Esophagus muscularis mucosa (tissue), 4 donors: ENCODE data around the gene PI4K2A. TPM values are rescaled to one million over a fixed set of nuclear protein-coding genes. Genes with fewer than 3 reads are reported as not detected.

ENCODE experiments used
- DNase-seq: peaks from one replicate; pipeline ENCODE4 v3.0.0-alpha.2; 2017; ENCODE audit errors: extremely low spot score
- H3K27ac ChIP-seq, 4 donors: fragments of 200-600 bp; sonication (generic); replicated peaks in 1 of 4; 1 replicate in 3 of 4; 2 replicates in 1 of 4; pipeline ENCODE4 v1.5.1; 2016 to 2019; ENCODE audit warnings: mild to moderate bottlenecking in 1 of 4
- H3K27me3 ChIP-seq, 4 donors: fragments of 200-600 bp; sonication (generic); one replicate each; pipeline versions ENCODE4 v1.5.1 to v1.6.0; 2016 to 2019
- H3K36me3 ChIP-seq, 4 donors: fragments of 200-600 bp; sonication (generic); one replicate each; pipeline ENCODE4 v1.5.1; 2016 to 2019
- H3K4me1 ChIP-seq, 4 donors: fragments of 200-600 bp; sonication (generic); one replicate each; pipeline ENCODE4 v1.5.1; 2016 to 2019
- H3K4me3 ChIP-seq, 4 donors: fragments of 200-600 bp; sonication (generic); 1 replicate in 2 of 4; 2 replicates in 2 of 4; pipeline ENCODE4 v1.5.1; 2016 to 2019; ENCODE audit warnings: mild to moderate bottlenecking in 4 of 4, moderate library complexity in 1 of 4
- H3K9me3 ChIP-seq, 4 donors: fragments of 200-600 bp; sonication (generic); 1 replicate in 3 of 4; 2 replicates in 1 of 4; pipeline ENCODE4 v1.5.1; 2016 to 2019
- EP300 ChIP-seq: sonication (generic); formaldehyde crosslinking; IDR thresholded peaks from one replicate; pipeline ENCODE4 v1.6.1; 2017; ENCODE audit warnings: antibody characterized with exemption
- POLR2A ChIP-seq: fragments of 450-650 bp; IDR thresholded peaks from one replicate; pipeline ENCODE4 v1.6.1; 2017; ENCODE audit warnings: antibody characterized with exemption, moderate library complexity, mild to moderate bottlenecking, low read depth
- POLR2AphosphoS5 ChIP-seq, 2 donors: sonication (generic); formaldehyde crosslinking; IDR thresholded peaks; one replicate each; pipeline ENCODE4 v1.6.1; 2017; ENCODE audit warnings: antibody characterized with exemption in 2 of 2
- WGBS: methylation state at CpG from one replicate; pipeline ENCODE4 v1.1.5; 2018; 5-methylcytosine and 5-hydroxymethylcytosine counted together
- intact Hi-C: fragments of 100-400 bp; cut with DNase I; formaldehyde crosslinking; loops from one replicate; pipeline ENCODE4 v1.15.1; 2023
- total RNA-seq, 4 donors: library from RNA; depleted of rRNA; stranded (reverse); fragments of >200 nt; gene quantifications; one replicate each; pipeline versions ENCODE4 v1.1.0 to v1.2.1, GENCODE V29; 2016
- TF ChIP-seq, protein P1 (sequence below), 3 experiments: fragments of 200-600 bp in 2 of 3; fragments of 450-650 bp in 1 of 3; sonication (generic) in 2 of 3; IDR thresholded peaks; one replicate each; pipeline ENCODE4 v1.5.1; 2017 to 2019; ENCODE audit warnings: antibody characterized with exemption in 3 of 3, mild to moderate bottlenecking in 2 of 3, moderate library complexity in 1 of 3

The PI4K2A gene
- total RNA-seq, 4 donors from 2014 or later, result 17.0 to 27.3 (median 24.1) TPM

DNA sequence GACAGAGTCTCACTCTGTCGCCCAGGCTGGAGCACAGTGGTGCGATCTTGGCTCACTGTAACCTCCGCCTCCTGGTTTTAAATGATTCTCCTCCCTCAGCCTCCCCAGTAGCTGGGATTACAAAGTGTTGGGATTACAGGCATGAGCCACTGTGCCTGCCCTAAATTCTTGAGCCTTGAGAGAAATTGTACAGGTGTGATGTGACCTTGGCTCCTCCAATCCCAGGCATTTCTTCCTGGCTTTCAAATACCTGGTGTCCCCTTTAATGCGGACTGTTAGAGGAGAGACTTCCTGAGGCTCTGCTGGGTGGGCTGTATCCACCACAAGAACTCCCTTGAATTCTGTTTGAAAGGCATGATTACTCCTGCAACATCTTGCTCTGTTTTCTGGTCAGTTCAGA is 22.2 kb upstream of the PI4K2A start:
- no peaks in the 10 kb centered on the region for H3K27me3 ChIP-seq
- DNase-seq, result no peak
- no peak overlapping the region for H3K27ac ChIP-seq
- peaks cover 0 to 18% (median 3%) of the 10 kb centered on the region in 4 donors for H3K36me3 ChIP-seq
- 95% methylated on average over 4 of the region's 4 CpGs for WGBS
- H3K9me3 ChIP-seq, result no peaks in the 10 kb centered on the region
- TF ChIP-seq POLR2A (no peak), EP300 (no peak)
- TF ChIP-seq, protein P1, sequence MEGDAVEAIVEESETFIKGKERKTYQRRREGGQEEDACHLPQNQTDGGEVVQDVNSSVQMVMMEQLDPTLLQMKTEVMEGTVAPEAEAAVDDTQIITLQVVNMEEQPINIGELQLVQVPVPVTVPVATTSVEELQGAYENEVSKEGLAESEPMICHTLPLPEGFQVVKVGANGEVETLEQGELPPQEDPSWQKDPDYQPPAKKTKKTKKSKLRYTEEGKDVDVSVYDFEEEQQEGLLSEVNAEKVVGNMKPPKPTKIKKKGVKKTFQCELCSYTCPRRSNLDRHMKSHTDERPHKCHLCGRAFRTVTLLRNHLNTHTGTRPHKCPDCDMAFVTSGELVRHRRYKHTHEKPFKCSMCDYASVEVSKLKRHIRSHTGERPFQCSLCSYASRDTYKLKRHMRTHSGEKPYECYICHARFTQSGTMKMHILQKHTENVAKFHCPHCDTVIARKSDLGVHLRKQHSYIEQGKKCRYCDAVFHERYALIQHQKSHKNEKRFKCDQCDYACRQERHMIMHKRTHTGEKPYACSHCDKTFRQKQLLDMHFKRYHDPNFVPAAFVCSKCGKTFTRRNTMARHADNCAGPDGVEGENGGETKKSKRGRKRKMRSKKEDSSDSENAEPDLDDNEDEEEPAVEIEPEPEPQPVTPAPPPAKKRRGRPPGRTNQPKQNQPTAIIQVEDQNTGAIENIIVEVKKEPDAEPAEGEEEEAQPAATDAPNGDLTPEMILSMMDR (IDR thresholded peaks at IDR 0.05), result no peak
- no peak overlapping the region for H3K4me3 ChIP-seq
- no peaks in the 10 kb centered on the region for H3K4me1 ChIP-seq
- intact Hi-C loops, result no loop called here

DNA sequence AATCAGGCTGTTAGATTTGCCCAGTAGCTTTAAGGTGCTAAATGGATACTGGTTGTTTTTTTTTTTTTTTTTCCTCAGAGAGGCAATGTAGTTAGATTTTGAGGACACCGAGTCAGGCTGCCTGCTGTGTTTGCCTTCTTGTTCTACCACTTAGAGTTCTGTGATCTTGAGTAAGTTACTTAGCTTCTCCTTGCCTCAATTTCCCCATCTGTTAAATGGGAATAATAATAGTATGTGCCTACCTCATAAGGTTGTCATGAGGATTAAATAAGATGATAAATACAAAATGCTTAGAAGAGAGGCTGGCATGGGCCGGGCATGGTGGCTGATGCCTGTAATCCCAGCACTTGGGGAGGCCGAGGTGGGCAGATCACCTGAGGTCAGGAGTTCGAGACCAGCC is 21.7 kb upstream of the PI4K2A start:
- Histone ChIP-seq H3K9me3 (no peaks in the 10 kb centered on the region), H3K4me1 (no peaks in the 10 kb centered on the region), H3K4me3 (no peak overlapping the region), H3K27ac (no peak overlapping the region), H3K27me3 (no peaks in the 10 kb centered on the region), H3K36me3 (peaks cover 0 to 18% (median 3%) of the 10 kb centered on the region in 4 donors)
- no peak for TF ChIP-seq POLR2A
- no peak for TF ChIP-seq POLR2AphosphoS5 (IDR thresholded peaks at IDR 0.05)
- no peak for TF ChIP-seq EP300
- TF ChIP-seq, protein P1 (IDR thresholded peaks at IDR 0.05), result no peak
- 99% methylated on average over 4 of the region's 4 CpGs for whole genome bisulfite sequencing
- no peak for DNase-seq
- intact Hi-C loops, result no loop called here

DNA sequence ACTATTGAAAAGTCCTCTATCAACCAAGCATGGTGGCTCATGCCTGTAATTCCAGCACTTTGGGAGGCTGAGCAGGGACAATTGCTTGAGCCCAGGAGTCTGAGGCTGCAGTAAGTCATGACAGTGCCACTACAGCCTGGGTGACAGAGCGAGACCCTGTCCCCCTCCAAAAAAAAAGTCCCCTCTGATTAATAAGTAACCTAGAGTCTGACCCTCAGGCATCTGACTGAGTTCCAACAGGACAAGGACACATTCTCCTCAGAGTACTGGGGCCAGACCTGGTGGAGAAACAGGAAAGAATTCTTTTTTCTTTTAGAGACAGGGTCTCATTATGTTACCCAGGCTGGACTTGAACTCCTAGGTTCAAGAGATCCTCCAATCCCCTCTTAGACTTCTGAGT is 17.2 kb upstream of the PI4K2A start:
- peaks cover 0 to 3% (median 0%) of the 10 kb centered on the region in 4 donors for H3K36me3 ChIP-seq
- no peaks in the 10 kb centered on the region for H3K9me3 ChIP-seq
- no peak overlapping the region for H3K4me3 ChIP-seq
- no peak for TF ChIP-seq EP300
- TF ChIP-seq, protein P1 (IDR thresholded peaks at IDR 0.05), result no peak
- no peak for TF ChIP-seq POLR2A
- no peak for TF ChIP-seq POLR2AphosphoS5 (IDR thresholded peaks at IDR 0.05)
- intact Hi-C loops, result no loop called here
- H3K27ac ChIP-seq, result no peak overlapping the region
- H3K27me3 ChIP-seq, result no peaks in the 10 kb centered on the region
- peaks cover 0 to 3% (median 0%) of the 10 kb centered on the region in 4 donors for H3K4me1 ChIP-seq
- DNase-seq, result no peak
- 100% methylated on average over 1 of the region's 1 CpG for WGBS

DNA sequence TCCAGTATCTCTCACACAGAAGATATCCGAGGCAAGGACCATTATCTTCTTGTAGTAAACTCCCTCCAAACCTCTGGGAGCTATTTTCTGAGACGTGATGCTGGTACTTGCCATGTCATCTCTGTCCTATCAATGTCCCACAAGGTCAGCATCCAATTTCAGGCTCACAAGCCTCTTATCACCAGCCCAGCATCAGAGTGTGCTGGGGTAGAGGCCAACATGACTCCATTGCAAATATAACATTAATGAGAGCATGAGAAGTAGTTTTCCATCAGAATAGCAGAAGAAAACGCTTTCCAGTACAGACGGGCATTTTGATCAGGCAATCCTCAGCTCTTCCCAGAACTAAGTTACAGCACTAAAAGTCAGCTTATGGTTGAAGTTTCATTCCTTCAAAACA is 12.7 kb upstream of the PI4K2A start:
- no peak overlapping the region for H3K4me3 ChIP-seq
- no peak for DNase-seq
- H3K36me3 ChIP-seq, result no peaks in the 10 kb centered on the region
- intact Hi-C loops, result no loop called here
- H3K4me1 ChIP-seq, result peaks cover 5 to 8% (median 7%) of the 10 kb centered on the region in 4 donors
- no peaks in the 10 kb centered on the region for H3K9me3 ChIP-seq
- 61% methylated on average over 4 of the region's 4 CpGs for WGBS
- no peaks in the 10 kb centered on the region for H3K27me3 ChIP-seq
- TF ChIP-seq POLR2AphosphoS5 (IDR thresholded peaks at IDR 0.05) (no peak), EP300 (no peak), POLR2A (no peak)
- TF ChIP-seq, protein P1 (IDR thresholded peaks at IDR 0.05), result no peak
- H3K27ac ChIP-seq, result no peak overlapping the region

DNA sequence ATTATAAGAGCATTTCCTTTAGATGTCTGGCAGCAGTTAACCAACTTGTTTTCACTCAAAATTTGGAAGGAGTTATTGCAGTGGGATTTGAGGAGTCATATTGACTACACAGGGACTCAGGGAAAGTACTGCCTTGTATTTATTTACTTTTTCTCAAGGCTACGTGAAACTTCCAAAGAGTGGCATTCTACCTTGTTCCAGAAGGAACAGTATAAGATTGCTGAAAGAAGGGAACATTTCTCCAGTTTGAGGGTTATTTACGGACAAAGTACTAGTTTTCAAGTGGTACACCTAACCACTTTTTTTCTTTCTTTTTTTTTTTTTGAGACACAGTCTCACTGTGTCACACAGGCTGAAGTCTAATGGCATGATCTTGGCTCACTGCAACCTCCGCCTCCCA is 12.2 kb upstream of the PI4K2A start:
- no peak overlapping the region for H3K27ac ChIP-seq
- intact Hi-C loops, result no loop called here
- no peaks in the 10 kb centered on the region for H3K9me3 ChIP-seq
- TF ChIP-seq EP300, result no peak
- TF ChIP-seq POLR2AphosphoS5 (IDR thresholded peaks at IDR 0.05), result no peak
- TF ChIP-seq POLR2A, result no peak
- TF ChIP-seq, protein P1 (IDR thresholded peaks at IDR 0.05), result no peak
- peaks cover 7 to 11% (median 9%) of the 10 kb centered on the region in 4 donors for H3K4me1 ChIP-seq
- H3K27me3 ChIP-seq, result no peaks in the 10 kb centered on the region
- H3K36me3 ChIP-seq, result no peaks in the 10 kb centered on the region
- WGBS, result 71% methylated on average over 3 of the region's 3 CpGs
- no peak overlapping the region for H3K4me3 ChIP-seq
- no peak for DNase-seq
